Mesendoderm (in vitro differentiated cells): Measurements from ENCODE around the gene SNAPC2.

Experiments used
- DNase-seq: peaks from one replicate; pipeline ENCODE4 v3.0.0; 2013
- H2AK5ac ChIP-seq: 2 replicates; pipeline ENCODE4 v1.6.1; 2013; ENCODE audit warnings: low read length, inconsistent platforms
- H2BK120ac ChIP-seq: 2 replicates; pipeline ENCODE4 v1.6.1; 2013; ENCODE audit warnings: low read depth, mild to moderate bottlenecking, low read length, moderate library complexity, mixed read lengths
- H2BK15ac ChIP-seq: replicated peaks from 2 replicates; pipeline ENCODE4 v1.6.1; 2013; ENCODE audit warnings: low read depth, mild to moderate bottlenecking, moderate library complexity
- H2BK5ac ChIP-seq: 2 replicates; pipeline ENCODE4 v1.6.1; 2013; ENCODE audit warnings: low read length, inconsistent platforms
- H3K18ac ChIP-seq: 2 replicates; pipeline ENCODE4 v1.6.1; 2013; ENCODE audit warnings: mild to moderate bottlenecking, low read length, mixed read lengths
- H3K23ac ChIP-seq: one replicate; pipeline ENCODE4 v1.6.1; 2013; ENCODE audit warnings: low read length
- H3K27ac ChIP-seq: 2 replicates; pipeline ENCODE4 v1.5.1; 2013; ENCODE audit warnings: low read depth, mild to moderate bottlenecking, inconsistent platforms, low read length, moderate library complexity
- H3K27me3 ChIP-seq: 2 replicates; pipeline ENCODE4 v1.6.1; 2013; ENCODE audit warnings: low read length, control low read depth, mild to moderate bottlenecking, inconsistent platforms; ENCODE audit not compliant: insufficient read depth, poor library complexity
- H3K36me3 ChIP-seq: 2 replicates; pipeline ENCODE4 v1.6.1; 2013; ENCODE audit warnings: low read length, inconsistent platforms; ENCODE audit not compliant: control insufficient read depth, insufficient read depth
- H3K4ac ChIP-seq: one replicate; pipeline ENCODE4 v1.6.1; 2013; ENCODE audit warnings: low read depth, mild to moderate bottlenecking, low read length, moderate library complexity
- H3K4me1 ChIP-seq: 2 replicates; pipeline ENCODE4 v1.6.1; 2013; ENCODE audit warnings: low read depth, low read length, inconsistent platforms; ENCODE audit not compliant: control insufficient read depth
- H3K4me2 ChIP-seq: 2 replicates; pipeline ENCODE4 v1.6.1; 2013; ENCODE audit warnings: low read length
- H3K4me3 ChIP-seq: 2 replicates; pipeline ENCODE4 v1.5.1; 2013; ENCODE audit warnings: mild to moderate bottlenecking, low read length
- H3K56ac ChIP-seq: one replicate; pipeline ENCODE4 v1.6.1; 2013; ENCODE audit warnings: low read length
- H3K79me1 ChIP-seq: 2 replicates; pipeline ENCODE4 v1.6.1; 2013; ENCODE audit warnings: low read length, inconsistent platforms
- H3K79me2 ChIP-seq: 2 replicates; pipeline ENCODE4 v1.6.1; 2013; ENCODE audit warnings: mild to moderate bottlenecking, low read length; ENCODE audit not compliant: control insufficient read depth, insufficient read depth
- H3K9ac ChIP-seq: 2 replicates; pipeline ENCODE4 v1.6.1; 2013; ENCODE audit warnings: low read length, inconsistent platforms
- H4K5ac ChIP-seq: one replicate; pipeline ENCODE4 v1.6.1; 2013; ENCODE audit warnings: low read length
- H4K8ac ChIP-seq: one replicate; pipeline ENCODE4 v1.6.1; 2013; ENCODE audit warnings: low read depth, mild to moderate bottlenecking, control low read depth, low read length, moderate library complexity
- WGBS: extraction: QIAGEN DNeasy Blood & Tissue Kit; methylation state at CpG from one replicate; pipeline ENCODE4 v1.1.7; 2013; ENCODE audit warnings: low lambda C conversion rate, missing lambda C conversion rate; ENCODE audit not compliant: insufficient coverage; ENCODE audit errors: extremely low coverage; 5-methylcytosine and 5-hydroxymethylcytosine counted together

The SNAPC2 gene

GRCh38 chr19:7932276-7932929, 12.3 kb downstream of the SNAPC2 start:
- Histone ChIP-seq H3K4me2 (no peak overlapping the region), H2AK5ac (no peak overlapping the region), H3K56ac (no peak overlapping the region), H3K23ac (no peak overlapping the region), H3K79me1 (no peaks in the 10 kb centered on the region), H2BK120ac (no peak overlapping the region), H3K4ac (no peak overlapping the region), H3K36me3 (peaks cover 11% of the 10 kb centered on the region), H3K9ac (no peak overlapping the region), H4K8ac (no peak overlapping the region), H3K79me2 (no peaks in the 10 kb centered on the region), H2BK5ac (no peak overlapping the region), H2BK15ac (no peak overlapping the region), H3K18ac (no peak overlapping the region), H3K4me1 (no peaks in the 10 kb centered on the region), H3K27me3 (no peaks in the 10 kb centered on the region), H3K4me3 (no peak overlapping the region), H3K27ac (no peak overlapping the region), H4K5ac (no peak overlapping the region)
- DNase-seq = no peak
- WGBS = no CpG with 5 or more reads among the region's 32 CpGs

DNA sequence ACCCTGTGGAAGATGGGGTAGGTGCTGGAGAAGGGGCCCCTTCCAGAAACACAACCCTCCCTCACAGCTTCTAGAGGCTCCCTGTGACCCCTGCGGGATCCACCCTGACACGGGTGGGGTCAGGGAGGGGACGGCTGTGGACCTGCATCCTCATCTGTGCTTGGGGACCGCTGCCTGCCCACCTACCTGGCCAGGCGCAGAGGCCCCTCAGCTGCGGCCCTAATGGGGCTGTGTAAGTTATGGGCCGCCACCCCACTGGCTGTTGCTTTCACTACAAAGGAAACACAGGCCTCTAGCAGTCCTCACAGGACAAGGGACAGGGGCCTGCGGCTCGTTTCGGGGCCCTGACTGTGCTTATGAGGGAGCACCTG, 12.8 kb downstream of the SNAPC2 start:
- Histone ChIP-seq H3K18ac (no peak overlapping the region), H3K4me2 (no peak overlapping the region), H3K79me1 (no peaks in the 10 kb centered on the region), H3K79me2 (no peaks in the 10 kb centered on the region), H3K23ac (no peak overlapping the region), H3K9ac (no peak overlapping the region), H3K4ac (no peak overlapping the region), H3K36me3 (peaks cover 11% of the 10 kb centered on the region), H3K27ac (no peak overlapping the region), H3K4me1 (no peaks in the 10 kb centered on the region), H2BK5ac (no peak overlapping the region), H4K5ac (no peak overlapping the region), H2BK120ac (no peak overlapping the region), H2BK15ac (no peak overlapping the region), H3K56ac (no peak overlapping the region), H3K4me3 (no peak overlapping the region), H2AK5ac (no peak overlapping the region), H3K27me3 (no peaks in the 10 kb centered on the region), H4K8ac (no peak overlapping the region)
- no CpG with 5 or more reads among the region's 10 CpGs for WGBS
- DNase-seq = no peak

DNA sequence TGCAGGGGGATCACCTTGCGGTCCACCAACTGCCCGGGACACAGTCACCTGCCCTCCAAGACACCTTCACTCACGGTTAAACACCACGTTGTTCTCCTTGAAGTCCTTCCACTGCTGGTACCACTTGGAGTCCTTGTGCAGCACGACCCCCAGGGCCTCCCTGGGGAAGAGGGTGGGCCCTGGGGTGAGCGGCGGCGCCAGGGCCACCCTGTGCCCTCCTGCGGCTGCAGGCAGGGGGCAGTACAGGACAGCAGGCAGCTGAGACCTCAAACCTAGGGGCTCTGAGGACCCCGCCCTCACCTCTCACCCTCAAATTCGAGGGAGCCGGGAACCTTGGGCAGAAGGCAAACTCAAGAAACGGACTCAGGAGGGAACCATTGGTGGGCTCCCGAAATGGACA, 13.3 kb downstream of the SNAPC2 start:
- no peak overlapping the region for H3K27ac ChIP-seq
- H3K23ac ChIP-seq = no peak overlapping the region
- no peak overlapping the region for H3K9ac ChIP-seq
- H2BK5ac ChIP-seq = no peak overlapping the region
- no peak for DNase-seq
- no peak overlapping the region for H3K4me3 ChIP-seq
- H2BK120ac ChIP-seq = no peak overlapping the region
- no CpG with 5 or more reads among the region's 14 CpGs for WGBS
- H4K8ac ChIP-seq = no peak overlapping the region
- H3K4me1 ChIP-seq = no peaks in the 10 kb centered on the region
- H2BK15ac ChIP-seq = no peak overlapping the region
- no peak overlapping the region for H3K4ac ChIP-seq
- no peak overlapping the region for H2AK5ac ChIP-seq
- H3K36me3 ChIP-seq = peaks cover 11% of the 10 kb centered on the region
- H3K18ac ChIP-seq = no peak overlapping the region
- H4K5ac ChIP-seq = no peak overlapping the region
- no peak overlapping the region for H3K56ac ChIP-seq
- no peaks in the 10 kb centered on the region for H3K79me2 ChIP-seq
- no peak overlapping the region for H3K4me2 ChIP-seq
- no peaks in the 10 kb centered on the region for H3K79me1 ChIP-seq
- no peaks in the 10 kb centered on the region for H3K27me3 ChIP-seq

GRCh38 chr19:7933828-7934725, 13.9 kb downstream of the SNAPC2 start:
- H3K9ac ChIP-seq = no peak overlapping the region
- no peak overlapping the region for H2BK15ac ChIP-seq
- H2BK5ac ChIP-seq = no peak overlapping the region
- no peak overlapping the region for H3K56ac ChIP-seq
- no peaks in the 10 kb centered on the region for H3K4me1 ChIP-seq
- WGBS = no CpG with 5 or more reads among the region's 55 CpGs
- H3K27me3 ChIP-seq = no peaks in the 10 kb centered on the region
- no peak overlapping the region for H2AK5ac ChIP-seq
- H3K23ac ChIP-seq = no peak overlapping the region
- no peaks in the 10 kb centered on the region for H3K79me2 ChIP-seq
- H3K18ac ChIP-seq = no peak overlapping the region
- H4K8ac ChIP-seq = no peak overlapping the region
- no peak overlapping the region for H3K4me2 ChIP-seq
- H3K27ac ChIP-seq = no peak overlapping the region
- H3K79me1 ChIP-seq = no peaks in the 10 kb centered on the region
- peaks cover 13% of the 10 kb centered on the region for H3K36me3 ChIP-seq
- H4K5ac ChIP-seq = no peak overlapping the region
- H3K4me3 ChIP-seq = no peak overlapping the region
- DNase-seq = no peak
- no peak overlapping the region for H3K4ac ChIP-seq
- H2BK120ac ChIP-seq = no peak overlapping the region

DNA sequence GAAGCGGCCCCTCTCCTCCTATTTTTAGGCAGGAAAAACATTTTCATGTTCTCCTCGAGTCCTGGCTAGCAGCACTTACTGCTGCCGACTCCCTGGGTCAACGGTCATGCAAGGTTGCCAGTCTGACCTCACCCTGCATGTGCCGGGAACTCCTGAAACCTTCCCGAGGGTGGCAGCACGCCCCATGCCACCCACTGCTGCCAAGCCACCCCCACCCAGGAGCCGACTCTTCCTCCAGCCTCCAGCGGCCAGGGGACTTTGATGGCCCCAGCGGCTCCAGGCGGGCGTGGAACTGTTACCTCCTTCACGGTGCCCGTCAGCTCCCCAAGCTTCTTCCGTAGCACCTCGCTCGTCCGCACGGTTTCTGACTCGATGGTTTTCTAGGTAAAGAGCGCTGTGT, 14.6 kb downstream of the SNAPC2 start:
- Histone ChIP-seq H3K27me3 (no peaks in the 10 kb centered on the region), H2AK5ac (no peak overlapping the region), H2BK5ac (no peak overlapping the region), H3K36me3 (peaks cover 13% of the 10 kb centered on the region), H3K9ac (no peak overlapping the region), H3K79me1 (no peaks in the 10 kb centered on the region), H3K4ac (no peak overlapping the region), H3K23ac (no peak overlapping the region), H3K4me1 (no peaks in the 10 kb centered on the region), H3K79me2 (no peaks in the 10 kb centered on the region), H4K5ac (no peak overlapping the region), H3K56ac (no peak overlapping the region), H3K18ac (no peak overlapping the region), H3K4me3 (no peak overlapping the region), H3K4me2 (no peak overlapping the region), H3K27ac (no peak overlapping the region), H2BK120ac (no peak overlapping the region), H4K8ac (no peak overlapping the region), H2BK15ac (no peak overlapping the region)
- no CpG with 5 or more reads among the region's 21 CpGs for WGBS
- no peak for DNase-seq
